ENCODE measurements around the gene TFR2.

TFR2 gene

GRCh38 chr7:100573691-100574361 lies 67.5 kb downstream of the TFR2 start, which contains the start of gene SAP25:
Gene SAP25 (minus strand): TSS chr7:100573900. CDS start chr7:100573742, 158 bp downstream.
- in situ Hi-C loops (cut with MboI; ENCODE audit: low sequenced_read_pairs) = no loop called here

DNA sequence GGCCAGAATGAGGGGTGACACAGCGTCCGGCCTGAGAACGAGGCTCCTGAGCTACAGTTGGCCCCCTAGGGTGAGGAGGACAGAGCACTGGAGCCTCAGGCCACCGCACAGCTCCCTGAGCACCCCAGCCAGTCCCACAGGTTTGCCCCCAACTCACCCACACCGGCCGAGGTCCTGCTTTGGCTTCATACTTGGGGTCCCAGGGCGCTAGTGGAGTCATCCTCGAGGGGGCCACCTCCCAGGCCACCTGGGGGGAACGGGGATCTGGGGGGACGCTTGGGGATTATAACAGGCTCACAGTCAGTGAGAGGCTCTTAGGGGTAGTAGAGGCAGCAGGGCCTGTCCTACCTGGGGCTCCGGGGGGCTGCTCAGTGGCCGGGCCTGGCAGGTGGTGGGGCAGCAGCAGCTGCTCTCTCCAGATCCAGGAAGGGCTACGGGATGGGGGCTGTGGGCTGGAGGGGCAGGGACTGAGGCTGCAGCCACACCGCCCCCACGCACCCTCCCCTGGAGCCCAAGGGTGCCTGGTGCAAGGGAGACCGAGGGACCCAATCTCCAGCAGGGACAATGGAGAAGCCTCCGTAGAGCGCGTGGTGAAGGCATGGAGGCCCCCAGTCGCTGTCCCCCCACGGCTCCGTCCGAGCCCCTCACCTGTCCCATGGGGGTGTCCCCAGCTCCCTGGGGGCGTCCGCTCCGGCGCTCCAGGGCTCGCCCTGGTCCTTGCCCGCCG lies 68.2 kb downstream of the TFR2 start:
- in situ Hi-C loops (cut with MboI; ENCODE audit: low sequenced_read_pairs) = no loop called here

DNA sequence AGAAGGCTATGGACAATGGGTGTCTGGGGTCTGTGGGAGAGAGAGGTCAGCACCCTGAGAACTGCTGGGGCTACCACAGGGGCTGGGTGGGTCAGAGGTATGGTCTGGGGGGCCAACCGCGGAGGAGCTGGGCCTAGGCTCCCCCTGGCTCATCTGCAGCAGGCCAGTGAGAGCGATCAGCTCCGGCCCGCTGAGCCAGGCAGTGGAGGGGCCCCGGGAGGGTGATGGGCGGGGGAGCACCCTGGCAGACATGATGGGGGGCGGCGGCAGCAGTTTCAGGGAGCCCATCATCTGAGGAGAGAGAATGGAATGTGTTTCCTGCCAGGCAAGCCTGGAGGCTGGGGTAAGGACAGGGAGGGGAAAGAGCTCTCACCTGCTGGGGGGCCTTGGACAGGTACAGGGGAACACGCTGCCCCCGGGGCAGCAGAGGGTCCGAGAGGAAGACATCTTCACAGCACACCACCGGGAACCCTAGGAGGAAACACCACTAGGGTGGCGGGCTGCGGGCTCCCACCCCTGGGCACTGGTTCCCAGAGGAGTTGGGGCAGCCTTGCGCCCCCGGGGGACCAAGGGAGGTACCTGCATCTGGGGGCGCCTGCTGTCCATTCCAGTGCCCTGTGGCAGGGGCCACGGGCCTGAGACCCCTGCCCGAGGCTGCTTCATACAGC lies 68.9 kb downstream of the TFR2 start:
- in situ Hi-C loops (cut with MboI; ENCODE audit: low sequenced_read_pairs) = no loop called here

GRCh38 chr7:100571829-100572116 lies 69.6 kb downstream of the TFR2 start:
- in situ Hi-C loops (cut with MboI; ENCODE audit: low sequenced_read_pairs) = no loop called here

DNA sequence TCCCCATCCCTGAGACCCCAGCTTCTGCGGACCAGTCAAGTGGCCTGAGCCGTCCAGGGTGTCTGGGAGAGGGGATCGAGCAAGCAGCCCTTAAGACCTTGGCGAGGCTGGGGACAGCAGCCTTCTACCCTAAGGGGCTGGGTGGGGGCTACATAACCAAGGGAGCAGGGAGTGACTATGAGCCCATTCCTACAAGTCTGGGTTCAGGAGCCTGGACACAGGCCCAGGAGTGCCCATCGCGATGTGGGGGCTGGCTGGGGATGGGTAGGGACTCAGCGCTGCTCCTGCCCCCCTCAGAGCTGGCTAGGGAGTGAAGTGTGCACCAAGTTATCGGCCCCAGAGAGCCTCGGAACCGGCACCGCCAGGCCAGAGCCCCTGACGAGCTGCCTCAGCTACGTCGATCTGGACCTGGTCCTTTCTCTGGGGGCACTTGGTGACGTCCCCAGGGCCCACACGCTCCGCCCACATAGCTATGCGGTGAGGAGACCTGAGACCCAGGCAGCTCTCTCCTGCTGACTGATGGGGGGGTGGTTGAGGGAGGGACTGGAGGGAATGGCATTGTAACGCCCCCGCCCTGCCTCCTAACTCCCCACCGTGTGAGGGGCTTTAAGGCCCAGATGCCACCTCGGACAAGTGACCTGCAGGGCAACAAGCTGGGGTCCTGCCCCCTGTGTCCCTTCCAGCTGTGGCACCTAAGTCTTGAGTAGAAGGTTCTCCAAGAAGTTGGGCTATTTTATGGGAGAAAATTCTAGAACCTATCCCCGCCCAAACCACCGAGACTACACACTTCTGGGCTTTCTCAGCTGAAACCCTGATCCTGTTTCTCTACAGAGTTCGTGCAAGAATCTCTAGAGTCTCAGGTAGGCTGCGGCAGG lies 70.2 kb downstream of the TFR2 start:
- in situ Hi-C loops (cut with MboI; ENCODE audit: low sequenced_read_pairs) = no loop called here

All from HL-60/S4 (cell line).